H7 (cell line): ENCODE results near the gene MRPL40. TPM values are rescaled to one million over a fixed set of nuclear protein-coding genes. Genes with fewer than 3 reads are reported as not detected.

Experiments
- DNase-seq: peaks from one replicate; pipeline ENCODE4 v3.0.0; 2012
- H3K27me3 ChIP-seq: 2 replicates; pipeline ENCODE4 v1.6.0; 2011; ENCODE audit warnings: mild to moderate bottlenecking, low read length; ENCODE audit not compliant: control insufficient read depth, insufficient read depth
- H3K36me3 ChIP-seq: replicated peaks from 2 replicates; pipeline ENCODE4 v1.5.1; 2011; ENCODE audit warnings: low read length; ENCODE audit not compliant: control insufficient read depth, insufficient read depth
- H3K4me3 ChIP-seq: 2 replicates; pipeline ENCODE4 v1.5.1; 2011; ENCODE audit warnings: low read depth, mild to moderate bottlenecking, control low read depth, low read length, moderate library complexity; ENCODE audit not compliant: insufficient read depth
- total RNA-seq: library from RNA; depleted of rRNA; stranded (reverse); fragments of >200 nt; shearing (Covaris generic); gene quantifications from 2 replicates; pipeline ENCODE4 v1.2.3, GENCODE V29; 2014

MRPL40 gene
- total RNA-seq, 1 experiment from 2014 or later = 20.2 TPM

DNA sequence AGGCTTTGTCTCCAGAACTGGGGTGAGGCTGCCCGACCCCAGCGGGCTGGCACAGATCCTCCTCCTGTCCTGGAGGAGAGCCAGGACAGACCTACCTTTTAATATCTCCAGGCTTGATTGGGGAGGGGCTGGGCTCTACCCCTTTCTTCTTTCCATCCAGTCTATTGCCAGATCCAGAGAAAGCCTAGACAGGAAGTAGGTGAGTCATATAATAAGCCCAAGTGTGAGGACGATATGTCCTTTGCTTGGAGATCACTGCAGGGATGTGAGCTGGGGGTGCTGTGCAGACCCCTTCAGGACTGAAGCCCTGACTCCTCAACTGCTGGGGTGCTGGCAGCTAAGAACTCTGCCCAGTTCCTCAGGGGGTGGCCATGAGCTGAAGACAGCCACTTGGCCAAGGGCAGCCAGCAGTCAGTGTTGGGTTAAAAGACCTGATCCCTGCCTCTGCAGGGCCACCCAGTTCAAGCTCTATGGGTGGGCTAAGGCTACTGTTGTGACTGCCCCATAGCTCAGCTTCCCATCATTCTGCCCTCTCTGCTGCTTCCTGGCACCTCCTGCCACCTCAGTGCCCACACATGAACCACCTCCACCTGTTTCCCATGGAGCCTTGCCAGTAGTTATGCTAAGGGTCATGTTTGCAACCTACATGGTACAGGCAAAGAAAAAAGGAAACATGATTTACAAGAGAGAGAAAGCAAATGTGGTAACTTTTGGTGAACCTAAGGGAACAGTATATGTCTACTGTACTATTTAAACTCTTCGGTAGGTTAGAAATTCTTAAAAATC, 23.4 kb downstream of the MRPL40 start:
- H3K36me3 ChIP-seq = peaks cover 33% of the 10 kb centered on the region
- no peaks in the 10 kb centered on the region for H3K27me3 ChIP-seq

DNA sequence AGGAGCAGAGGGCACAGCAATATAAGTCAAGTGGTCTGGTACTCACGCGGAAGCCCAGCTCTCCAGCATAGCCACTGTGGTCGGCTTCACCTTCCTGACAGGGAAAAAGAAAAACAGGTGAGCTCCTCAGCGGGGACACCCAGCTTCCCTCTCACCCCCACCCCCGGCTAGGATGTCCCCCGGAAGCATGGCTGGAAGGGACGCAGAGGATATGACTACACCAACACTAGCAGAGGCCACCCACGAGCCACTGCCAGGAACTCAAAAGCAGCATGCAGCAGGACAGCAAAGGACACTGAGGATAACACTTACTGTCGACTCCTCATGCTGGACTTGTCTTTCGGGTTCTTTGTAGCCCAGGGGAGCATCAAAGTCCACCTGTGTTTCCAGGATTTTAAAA, 24.2 kb downstream of the MRPL40 start:
- DNase-seq = no peak
- peaks cover 33% of the 10 kb centered on the region for H3K36me3 ChIP-seq

More for the DNA sequence above, 23.4 kb downstream of the MRPL40 start:
- H3K4me3 ChIP-seq = no peak overlapping the region
- no peak for DNase-seq

DNA sequence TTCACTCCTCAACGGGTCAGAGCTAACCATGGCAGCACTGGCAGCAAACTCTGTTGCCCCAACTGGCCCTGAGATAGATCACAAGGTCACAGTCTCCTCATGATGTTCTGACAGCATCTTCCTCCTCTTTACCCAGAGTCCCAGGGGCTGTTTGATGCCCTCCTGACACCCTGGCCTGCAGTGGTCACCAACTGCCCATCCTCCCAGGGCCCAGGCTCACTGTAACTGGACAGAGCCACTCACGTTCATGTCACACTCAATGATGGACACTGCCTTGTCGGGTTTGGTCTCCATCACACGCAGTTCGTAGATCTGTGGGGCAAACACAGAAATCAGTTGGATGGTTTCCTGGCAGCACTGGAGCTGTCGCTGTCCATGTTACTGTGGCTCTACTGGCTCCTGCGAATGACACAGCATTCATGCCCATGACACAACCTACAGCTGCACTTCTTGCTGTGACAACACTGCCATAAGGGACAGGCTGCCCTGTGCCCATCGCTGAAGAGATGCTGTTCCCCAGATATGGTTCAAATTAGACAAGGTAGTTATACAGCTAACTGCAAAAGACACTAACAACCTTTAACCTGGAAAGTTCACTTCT, 25.6 kb downstream of the MRPL40 start:
- Histone ChIP-seq H3K27me3 (no peaks in the 10 kb centered on the region), H3K4me3 (no peak overlapping the region), H3K36me3 (peaks cover 28% of the 10 kb centered on the region)
- DNase-seq = no peak

More for the DNA sequence above, 24.2 kb downstream of the MRPL40 start:
- Histone ChIP-seq H3K27me3 (no peaks in the 10 kb centered on the region), H3K4me3 (no peak overlapping the region)

DNA sequence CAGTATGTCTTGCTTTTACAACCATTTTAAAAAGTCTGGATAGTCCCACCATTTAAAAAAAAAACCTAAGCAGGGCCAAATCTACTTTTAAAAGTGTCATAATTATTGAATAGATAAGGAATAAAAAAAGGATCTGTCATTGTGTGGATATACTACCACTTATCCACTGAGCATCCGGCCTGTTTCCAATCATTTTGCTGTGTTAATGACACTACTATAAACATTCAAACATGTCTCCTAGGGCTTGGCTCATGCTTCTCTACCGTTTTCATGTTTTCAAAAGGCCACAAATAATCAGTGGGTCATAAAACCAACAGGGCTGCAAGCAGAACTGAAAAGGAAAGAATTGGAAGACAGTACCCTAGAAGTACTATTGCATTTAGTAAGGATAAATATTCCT, 27.7 kb downstream of the MRPL40 start:
- peaks cover 30% of the 10 kb centered on the region for H3K36me3 ChIP-seq
- no peak overlapping the region for H3K4me3 ChIP-seq
- no peak for DNase-seq
- H3K27me3 ChIP-seq = no peaks in the 10 kb centered on the region

DNA sequence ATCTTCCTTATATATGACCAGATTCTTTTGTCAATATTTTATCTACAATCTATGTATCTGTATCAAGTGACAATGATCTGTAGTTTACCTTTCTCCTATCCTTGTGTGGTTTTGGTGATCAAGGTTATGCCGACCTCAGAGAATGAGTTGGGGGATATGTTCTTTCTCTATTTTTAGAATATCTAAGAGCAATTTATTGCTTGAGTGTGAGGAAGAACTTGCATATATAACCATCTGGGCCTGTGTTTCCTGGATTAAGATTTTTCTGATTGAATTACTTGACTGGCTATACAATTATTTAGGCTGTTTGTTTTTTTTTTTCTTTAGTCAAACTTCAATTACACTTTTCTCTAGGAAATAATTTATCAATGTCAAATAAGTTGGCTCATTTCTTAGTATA, 29.2 kb downstream of the MRPL40 start:
- Histone ChIP-seq H3K4me3 (no peak overlapping the region), H3K36me3 (peaks cover 34% of the 10 kb centered on the region), H3K27me3 (no peaks in the 10 kb centered on the region)
- no peak for DNase-seq

DNA sequence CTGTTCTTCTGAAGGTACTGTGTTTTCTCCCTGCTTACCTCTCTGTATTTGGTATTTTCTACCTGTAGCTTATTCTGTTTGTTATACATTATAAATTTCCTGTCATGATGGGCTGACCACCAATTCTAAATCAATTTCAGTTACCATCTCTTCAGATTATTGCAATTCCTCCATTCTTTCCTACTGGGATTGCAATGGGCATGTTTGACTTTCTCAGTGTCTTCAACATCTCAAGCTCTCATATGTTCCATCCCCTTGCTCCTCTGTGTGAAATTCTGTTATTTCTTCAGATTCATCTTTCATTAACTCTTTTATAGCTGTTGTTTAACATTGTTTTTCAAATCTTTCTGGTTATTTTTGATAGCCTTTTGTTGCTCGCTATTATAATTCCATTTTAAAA, 30.7 kb downstream of the MRPL40 start:
- H3K27me3 ChIP-seq = no peaks in the 10 kb centered on the region
- H3K36me3 ChIP-seq = peaks cover 39% of the 10 kb centered on the region
- no peak for DNase-seq
- no peak overlapping the region for H3K4me3 ChIP-seq

DNA sequence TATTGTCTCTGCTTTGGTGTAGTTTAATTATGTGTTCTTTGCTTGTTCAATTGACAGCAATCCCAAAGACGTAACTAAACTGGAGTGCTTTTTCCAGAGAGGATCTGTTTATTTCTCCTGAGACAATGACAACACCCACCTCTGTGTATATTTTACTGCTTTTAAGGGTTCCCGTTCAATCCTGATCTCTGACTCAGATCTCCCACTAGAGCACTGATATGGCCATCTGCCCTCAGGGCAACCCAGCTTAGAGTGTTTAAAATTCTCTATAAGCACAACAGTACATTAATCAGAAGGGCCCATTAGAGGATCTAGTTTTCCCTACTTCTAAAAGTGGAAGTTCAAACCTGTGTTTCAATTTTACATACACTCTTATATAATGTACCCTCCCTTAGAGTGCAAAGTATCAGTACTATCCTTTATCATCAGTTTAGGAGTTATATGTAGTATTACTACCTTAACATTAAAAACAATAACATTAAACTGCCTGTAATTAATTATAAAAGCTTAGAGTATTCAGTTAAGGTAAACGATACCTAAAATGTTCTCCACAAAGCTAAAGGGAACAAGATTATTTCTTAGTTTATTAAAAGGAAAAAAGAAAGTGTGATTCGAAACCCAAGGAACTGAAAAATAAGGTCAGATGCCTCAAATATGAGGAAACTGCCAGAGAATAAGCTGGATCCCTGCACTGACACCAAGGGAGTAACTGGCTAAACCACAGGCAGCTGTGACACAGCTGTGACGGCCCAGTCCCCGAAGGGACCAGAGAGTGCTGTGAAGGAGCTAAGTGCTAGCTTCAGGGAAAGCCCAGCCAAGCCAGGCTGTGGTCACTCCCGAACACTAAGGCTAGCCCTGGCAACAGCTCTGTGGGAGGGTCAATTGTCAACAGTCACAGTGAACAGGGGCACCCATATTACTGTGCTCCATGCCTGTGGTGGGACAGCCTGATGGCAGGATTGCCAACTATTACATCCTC, 31.4 kb downstream of the MRPL40 start:
- DNase-seq = no peak
- peaks cover 39% of the 10 kb centered on the region for H3K36me3 ChIP-seq
- no peak overlapping the region for H3K4me3 ChIP-seq
- no peaks in the 10 kb centered on the region for H3K27me3 ChIP-seq

DNA sequence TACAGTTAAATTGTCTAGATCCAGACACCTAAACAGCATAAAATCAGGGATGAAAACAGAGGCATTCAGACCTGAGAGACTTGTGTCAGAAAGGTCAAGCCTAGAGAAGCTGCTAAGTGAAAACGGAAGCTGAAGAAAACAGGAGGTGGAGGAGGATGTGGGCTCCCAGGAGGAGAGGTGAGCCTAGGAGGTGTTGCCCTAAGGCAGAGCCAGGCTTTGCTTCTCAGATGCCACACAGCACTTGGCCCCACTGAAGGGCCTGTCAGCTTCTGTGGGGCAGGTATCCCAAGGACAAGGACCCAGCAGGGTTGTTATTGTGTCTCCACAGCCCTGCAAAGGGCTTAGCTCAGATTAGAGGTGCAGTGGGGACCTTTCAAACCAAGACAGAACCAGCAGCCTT, 32.2 kb downstream of the MRPL40 start:
- Histone ChIP-seq H3K27me3 (no peaks in the 10 kb centered on the region), H3K4me3 (no peak overlapping the region), H3K36me3 (peaks cover 44% of the 10 kb centered on the region)
- no peak for DNase-seq

DNA sequence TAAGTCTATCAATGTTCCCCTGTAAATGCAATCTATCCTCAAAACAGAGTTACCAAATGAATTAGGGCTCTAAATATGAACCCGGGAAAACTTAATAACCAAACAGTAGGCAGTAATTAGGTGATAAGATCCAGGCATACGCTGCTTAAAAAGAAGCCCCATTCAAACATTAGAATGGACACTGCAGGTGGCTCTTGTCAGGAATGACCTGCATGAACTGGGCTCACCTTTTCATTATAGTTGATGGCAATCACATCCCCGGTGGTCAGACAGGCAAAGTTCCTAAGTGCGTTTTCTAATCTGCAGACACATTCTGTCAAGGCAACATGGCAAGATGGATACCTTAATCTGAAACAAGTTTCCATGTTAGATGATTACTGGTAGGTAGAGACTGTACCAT, 32.6 kb downstream of the MRPL40 start:
- H3K4me3 ChIP-seq = no peak overlapping the region
- peaks cover 46% of the 10 kb centered on the region for H3K36me3 ChIP-seq
- DNase-seq = no peak
- no peaks in the 10 kb centered on the region for H3K27me3 ChIP-seq

DNA sequence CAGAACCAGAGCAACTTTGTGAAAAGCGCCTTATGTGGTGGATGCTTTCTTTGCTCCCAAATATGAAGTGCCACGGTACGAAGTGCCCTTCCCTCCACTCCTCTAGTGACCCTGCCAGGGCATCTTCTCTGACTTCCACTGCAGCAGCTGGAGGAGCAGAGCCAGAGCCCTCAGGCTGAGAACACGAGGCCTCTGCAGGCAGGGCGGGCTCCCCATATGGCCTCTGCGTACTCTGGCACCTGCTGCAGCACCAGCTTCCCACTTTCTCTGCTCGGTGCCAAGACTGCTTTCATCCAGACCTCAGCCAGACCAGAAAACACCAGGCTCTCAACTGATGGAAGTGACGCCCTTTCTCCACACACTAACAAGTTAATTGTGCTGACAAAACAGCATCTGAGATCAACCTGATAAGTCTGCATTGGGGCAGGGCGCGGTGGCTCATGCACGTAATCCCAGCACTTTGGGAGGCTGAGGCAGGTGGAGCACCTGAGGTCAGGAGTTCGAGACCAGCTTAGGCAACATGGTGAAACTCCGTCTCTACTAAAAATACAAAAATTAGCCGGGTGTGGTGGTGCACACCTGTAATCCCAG, 33.9 kb downstream of the MRPL40 start:
- H3K27me3 ChIP-seq = no peaks in the 10 kb centered on the region
- no peak overlapping the region for H3K4me3 ChIP-seq
- peaks cover 53% of the 10 kb centered on the region for H3K36me3 ChIP-seq
- DNase-seq = no peak

DNA sequence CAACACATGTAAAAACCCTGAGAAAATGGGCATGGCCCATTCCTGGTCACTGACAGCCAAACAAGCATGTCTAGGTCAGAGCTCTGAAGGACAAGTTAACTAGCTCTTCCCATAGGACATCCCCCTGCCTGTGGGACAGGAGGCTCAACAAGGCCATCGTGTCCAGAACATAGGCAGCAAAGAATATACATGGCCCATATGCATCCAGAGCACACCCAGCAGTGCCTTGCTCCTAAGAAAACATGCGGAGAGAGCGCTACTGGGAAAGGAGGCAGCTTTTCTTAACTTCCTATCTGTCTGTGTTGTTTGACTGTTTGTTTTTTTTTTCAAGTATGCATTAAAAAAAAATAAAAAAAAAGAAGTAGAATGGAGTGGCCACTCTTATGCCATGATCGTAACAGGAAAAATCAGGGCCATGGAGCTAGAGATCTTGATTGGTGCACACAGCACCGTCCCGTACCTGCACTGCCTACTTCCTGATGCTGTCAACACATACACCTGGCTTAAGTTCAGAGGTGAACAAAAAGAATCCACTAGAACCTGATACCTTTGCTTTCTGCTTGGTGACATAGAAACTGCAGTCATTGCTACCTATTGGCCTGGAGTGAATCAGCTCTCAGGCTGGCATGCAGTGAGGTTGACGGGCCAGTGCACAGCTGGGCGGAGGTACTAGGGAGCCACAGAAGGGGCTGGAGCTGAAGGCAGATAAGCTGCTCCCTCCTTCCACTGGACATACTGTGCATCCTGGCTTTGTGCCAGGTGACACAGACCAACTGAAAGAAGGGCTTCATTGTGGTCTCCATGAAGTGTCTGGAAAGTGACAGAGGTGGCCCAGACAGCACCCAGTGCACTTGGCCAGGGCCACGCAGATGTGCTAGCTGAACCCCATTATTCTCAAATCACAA, 34.8 kb downstream of the MRPL40 start:
- peaks cover 58% of the 10 kb centered on the region for H3K36me3 ChIP-seq
- no peak overlapping the region for H3K4me3 ChIP-seq
- no peak for DNase-seq
- H3K27me3 ChIP-seq = no peaks in the 10 kb centered on the region

DNA sequence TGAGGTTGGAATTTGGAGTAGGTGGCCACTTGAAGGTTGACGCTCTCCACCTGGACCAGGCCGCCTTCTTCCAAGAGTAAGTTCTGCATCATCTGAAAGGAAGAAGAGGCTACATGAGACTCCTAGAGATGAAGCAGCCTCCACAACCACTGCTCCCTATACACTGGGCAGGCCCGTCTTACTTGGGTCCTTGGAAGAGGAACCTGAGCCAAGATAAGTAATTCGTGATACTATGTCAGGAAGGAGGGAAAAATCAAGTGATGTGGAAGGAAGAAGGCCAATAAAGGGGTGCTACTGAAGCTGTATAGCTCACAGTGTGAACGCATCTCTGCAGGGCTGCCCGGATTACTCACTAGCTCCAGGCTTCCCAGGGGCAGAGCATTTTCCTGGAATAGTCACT, 35.6 kb downstream of the MRPL40 start:
- Histone ChIP-seq H3K36me3 (peaks cover 63% of the 10 kb centered on the region), H3K4me3 (no peak overlapping the region), H3K27me3 (no peaks in the 10 kb centered on the region)
- DNase-seq = no peak

DNA sequence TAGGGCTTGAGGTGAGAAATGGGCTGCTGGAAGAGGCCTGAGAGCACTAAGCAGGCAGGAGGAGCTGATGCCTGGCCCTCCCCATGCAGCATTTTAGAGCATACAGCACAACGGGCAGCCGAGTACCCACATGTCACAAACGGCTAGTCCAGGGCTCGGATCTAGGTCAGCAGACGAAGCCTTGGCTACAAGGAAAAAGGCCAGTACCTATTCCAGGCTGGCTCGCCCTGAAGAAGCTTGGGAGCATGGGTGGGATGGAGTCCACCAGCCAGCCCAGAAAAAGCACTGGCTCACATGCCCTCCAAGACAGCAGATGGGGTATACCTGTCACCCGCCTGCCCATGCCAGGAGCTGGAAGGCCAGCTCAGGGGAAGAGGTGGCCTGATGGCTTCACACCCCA, 37.1 kb downstream of the MRPL40 start:
- no peaks in the 10 kb centered on the region for H3K27me3 ChIP-seq
- H3K4me3 ChIP-seq = no peak overlapping the region
- H3K36me3 ChIP-seq = peaks cover 66% of the 10 kb centered on the region
- no peak for DNase-seq
